Measurements from ENCODE around the gene CACNA1E. TPM values are rescaled to one million over a fixed set of nuclear protein-coding genes. Genes with fewer than 3 reads are reported as not detected.

The CACNA1E gene
- total and polyA plus RNA-seq, 2 of the 13 experiments (the other 11 are each of a cell fraction or from before 2014, with no cell fraction given), result not detected

DNA sequence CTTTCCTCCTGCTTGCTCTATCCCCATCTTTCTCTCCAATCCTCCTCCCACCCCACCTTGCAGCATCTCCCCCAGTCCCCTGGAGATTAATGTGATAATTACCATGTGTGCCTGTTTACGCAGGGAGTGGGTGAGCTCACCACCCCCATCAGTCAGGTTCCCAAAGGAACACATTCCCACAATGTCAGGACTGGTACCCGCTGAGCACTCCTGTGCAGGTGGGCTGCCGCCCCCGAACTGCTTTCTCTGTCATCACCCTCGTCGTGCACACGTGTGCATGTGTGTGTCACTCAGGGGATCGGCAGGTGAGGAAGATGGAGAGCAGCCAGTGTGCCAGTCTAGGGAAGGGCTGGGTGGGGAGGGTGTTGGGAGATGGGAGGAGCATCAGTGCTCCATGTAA, 163.4 kb downstream of the CACNA1E start:
- intact Hi-C loops (cut with micrococcal nuclease; ENCODE audit: unreplicated experiment) (no loop called here), in situ Hi-C loops (cut with HindIII; ENCODE audit: extremely low pct_ligation_motif_present, low pct_unique_long_range_greater_than_20kb) (no loop called here)
- Histone ChIP-seq H3K4me3 (replicated peaks in 1 of 3; ENCODE audit: insufficient read depth in 1 of 3, low read depth in 2 of 3, low read length in 3 of 3) (no peak overlapping the region), H3K27ac (ENCODE audit: extremely low read length, insufficient read depth, low read length) (no peak overlapping the region), H3K36me3 (replicated peaks in 1 of 2; ENCODE audit: control insufficient read depth in 1 of 2, insufficient read depth in 2 of 2, low read length in 2 of 2) (no peaks in the 10 kb centered on the region), H3K4me1 (ENCODE audit: insufficient read depth, low read length) (no peaks in the 10 kb centered on the region), H3K9ac (ENCODE audit: insufficient read depth, low read depth, low read length) (no peak overlapping the region), H3K79me2 (ENCODE audit: insufficient read depth, low read length) (no peaks in the 10 kb centered on the region), H3K9me3 (ENCODE audit: low read length) (no peaks in the 10 kb centered on the region), H4K20me1 (ENCODE audit: insufficient read depth, low read length) (no peaks in the 10 kb centered on the region), H3K4me2 (ENCODE audit: low read depth, low read length) (no peak overlapping the region), H2AFZ (ENCODE audit: low read length) (no peak overlapping the region), H3K27me3 (ENCODE audit: control insufficient read depth in 1 of 2, insufficient read depth in 2 of 2, low read length in 2 of 2) (peaks cover 0 to 11% of the 10 kb centered on the region in 2 experiments; a peak in 2 of 5 replicates)
- ChIA-PET CTCF (ENCODE audit: low intra/inter-chr PET ratio, low total read pairs) (no interaction called here), POLR2A (no interaction called here)
- TF ChIP-seq SP140L (CRISPR knock-in tag; IDR thresholded peaks at IDR 0.05; ENCODE audit: borderline replicate concordance) (no peak), SP5 (CRISPR knock-in tag; IDR thresholded peaks at IDR 0.05; ENCODE audit: borderline replicate concordance, low read depth) (no peak), YEATS2 (CRISPR knock-in tag; IDR thresholded peaks at IDR 0.05; ENCODE audit: borderline replicate concordance) (no peak), ZBTB14 (CRISPR knock-in tag; IDR thresholded peaks at IDR 0.05) (no peak), POLR2G (IDR thresholded peaks at IDR 0.05; ENCODE audit: low read depth, low read length) (no peak), ZNF329 (CRISPR knock-in tag; IDR thresholded peaks at IDR 0.05; ENCODE audit: low read depth) (no peak), ETV6 (CRISPR knock-in tag; conservative IDR thresholded peaks at IDR 0.05) (no peak), NCOA5 (CRISPR knock-in tag; IDR thresholded peaks at IDR 0.05) (no peak), IRF2 (CRISPR knock-in tag; IDR thresholded peaks at IDR 0.05) (no peak), ZNF263 (CRISPR knock-in tag; IDR thresholded peaks at IDR 0.05) (no peak), AGO1 (IDR thresholded peaks at IDR 0.05; ENCODE audit: low read depth, low read length, poor library complexity, severe bottlenecking) (no peak), ZNF83 (CRISPR knock-in tag; IDR thresholded peaks at IDR 0.05; ENCODE audit: borderline replicate concordance) (no peak), ZNF746 (CRISPR knock-in tag; IDR thresholded peaks at IDR 0.05) (no peak)
- FAIRE-seq (no peak), ATAC-seq (no peak), DNase-seq (ENCODE audit: low spot score) (no peak)
- 7% methylated on average over 8 of the region's 8 CpGs for WGBS (ENCODE audit: low lambda C conversion rate)
- no TSS peak for BruUV-seq (replicated peaks)

All from HepG2 (cell line).